ENCODE data around the gene KLHL29.

KLHL29 gene

GRCh38 chr2:23385748-23386338 lies 864 bp downstream of the KLHL29 start:
- no peak for TF ChIP-seq CTCF (IDR thresholded peaks at IDR 0.05; ENCODE audit: low read depth, low read length, missing control alignments)
- no peak for DNase-seq (ENCODE audit: low read depth)
- H3K4me3 ChIP-seq (ENCODE audit: low read depth, low read length) = peak overlapping the region; percentile 61

- DNase-seq (ENCODE audit: low read depth) = no peak
- TF ChIP-seq CTCF (IDR thresholded peaks at IDR 0.05; ENCODE audit: low read depth, low read length, missing control alignments) = no peak
- H3K4me3 ChIP-seq (ENCODE audit: low read depth, low read length) = peak overlapping the region; percentile 61
Observed at GRCh38 chr2:23386339-23387220, 1.6 kb downstream of the KLHL29 start.

GRCh38 chr2:23387221-23387550 lies 2.2 kb downstream of the KLHL29 start:
- no peak for DNase-seq (ENCODE audit: low read depth)
- no peak for TF ChIP-seq CTCF (IDR thresholded peaks at IDR 0.05; ENCODE audit: low read depth, low read length, missing control alignments)
- peak overlapping the region; percentile 61 for H3K4me3 ChIP-seq (ENCODE audit: low read depth, low read length)

GRCh38 chr2:23387845-23388244 lies 2.9 kb downstream of the KLHL29 start:
- TF ChIP-seq CTCF (IDR thresholded peaks at IDR 0.05; ENCODE audit: low read depth, low read length, missing control alignments) = no peak
- H3K4me3 ChIP-seq (ENCODE audit: low read depth, low read length) = no peak overlapping the region
- DNase-seq (ENCODE audit: low read depth) = no peak

- no peak overlapping the region for H3K4me3 ChIP-seq (ENCODE audit: low read depth, low read length)
- DNase-seq (ENCODE audit: low read depth) = no peak
- TF ChIP-seq CTCF (IDR thresholded peaks at IDR 0.05; ENCODE audit: low read depth, low read length, missing control alignments) = no peak
Observed at GRCh38 chr2:23388294-23388693, 3.3 kb downstream of the KLHL29 start.

- no peak for DNase-seq (ENCODE audit: low read depth)
- H3K4me3 ChIP-seq (ENCODE audit: low read depth, low read length) = no peak overlapping the region
- TF ChIP-seq CTCF (IDR thresholded peaks at IDR 0.05; ENCODE audit: low read depth, low read length, missing control alignments) = no peak
Observed at GRCh38 chr2:23388756-23389514, 4.0 kb downstream of the KLHL29 start.
